HUDEP-2 (cell line): ENCODE results near the gene DPP10.

Experiments
- DNase-seq, 76 experiments: peaks; one replicate each; lab custom pipeline; 2025; ENCODE audit not compliant: unreplicated experiment in 76 of 76; lab: John Stamatoyannopoulos, UW

DPP10 gene

DNA sequence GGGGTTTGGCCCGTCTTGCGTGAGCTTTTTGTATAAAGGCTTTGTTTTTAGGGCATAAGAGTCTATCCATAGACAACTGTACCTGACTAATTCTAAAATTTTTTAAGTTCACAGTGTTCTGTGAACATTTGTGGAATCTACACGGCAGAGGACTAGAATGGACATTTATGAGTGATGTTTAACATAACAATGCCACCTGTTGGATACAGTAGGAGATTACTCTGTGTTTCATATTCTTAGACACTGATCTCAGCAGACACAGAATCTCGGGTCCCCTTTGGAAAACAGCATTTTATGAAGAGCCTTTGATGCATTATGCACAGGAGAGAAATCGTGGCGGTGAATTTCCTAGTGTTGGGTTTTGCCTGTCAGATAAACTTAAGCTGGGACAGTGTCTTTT, 752.2 kb downstream of the DPP10 start:
- DNase-seq, result no peak

DNA sequence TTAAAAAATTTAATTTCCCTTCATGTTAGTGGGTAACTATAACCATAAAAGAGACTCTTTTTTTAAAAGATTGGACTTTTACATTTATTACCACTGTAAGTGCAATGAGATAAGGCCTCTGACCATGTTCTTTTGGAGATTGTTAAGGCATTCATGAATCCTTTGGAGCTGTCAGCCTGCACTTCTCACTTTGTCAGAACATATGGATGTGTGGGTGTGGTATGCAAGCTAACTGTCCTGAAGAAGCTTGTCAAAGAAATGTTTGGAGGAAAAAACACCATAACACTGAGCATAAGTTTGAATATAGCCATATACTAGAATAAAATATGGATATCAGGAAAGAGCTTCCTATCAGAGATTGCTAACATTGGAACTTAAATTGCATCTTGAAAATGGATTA, 754.1 kb downstream of the DPP10 start:
- DNase-seq, result no peak

DNA sequence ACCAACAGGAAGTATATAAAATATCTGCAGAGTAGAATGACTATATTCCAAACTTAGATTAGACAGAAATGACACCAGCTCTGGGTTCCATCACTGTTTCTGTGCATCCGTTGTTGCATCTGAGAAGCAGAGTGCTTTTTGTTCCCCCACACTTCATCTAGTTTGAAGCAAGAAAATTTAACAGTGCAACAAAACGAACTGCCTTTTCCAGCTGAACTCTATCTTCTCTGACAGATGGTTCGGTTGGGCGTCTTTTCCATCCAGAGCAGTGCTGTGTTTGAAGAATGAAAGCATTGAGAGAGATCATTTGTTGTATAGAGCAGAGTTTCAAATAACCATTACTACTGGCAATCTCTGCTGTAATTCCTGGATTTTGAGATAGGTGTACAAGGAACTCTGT, 757.5 kb downstream of the DPP10 start:
- no peak for DNase-seq

DNA sequence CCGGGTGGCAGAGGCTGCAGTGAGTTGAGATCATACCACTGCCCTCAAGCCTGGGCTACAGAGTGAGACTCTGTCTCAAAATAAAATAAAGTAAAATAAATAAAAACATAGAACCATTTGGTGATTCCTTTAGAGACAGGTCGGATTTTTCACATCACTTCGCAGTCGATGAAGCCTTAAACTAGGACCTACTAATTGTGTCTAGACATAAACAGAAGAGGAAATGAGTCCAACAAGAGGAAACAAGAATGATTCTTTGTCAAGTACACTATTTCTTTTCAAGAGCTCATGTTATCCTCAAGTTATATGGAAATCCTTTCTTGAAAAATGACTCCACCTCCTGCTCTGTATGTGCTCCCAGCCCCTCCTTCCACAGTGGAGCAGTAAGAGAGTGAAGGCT, 758.9 kb downstream of the DPP10 start:
- DNase-seq, result no peak

DNA sequence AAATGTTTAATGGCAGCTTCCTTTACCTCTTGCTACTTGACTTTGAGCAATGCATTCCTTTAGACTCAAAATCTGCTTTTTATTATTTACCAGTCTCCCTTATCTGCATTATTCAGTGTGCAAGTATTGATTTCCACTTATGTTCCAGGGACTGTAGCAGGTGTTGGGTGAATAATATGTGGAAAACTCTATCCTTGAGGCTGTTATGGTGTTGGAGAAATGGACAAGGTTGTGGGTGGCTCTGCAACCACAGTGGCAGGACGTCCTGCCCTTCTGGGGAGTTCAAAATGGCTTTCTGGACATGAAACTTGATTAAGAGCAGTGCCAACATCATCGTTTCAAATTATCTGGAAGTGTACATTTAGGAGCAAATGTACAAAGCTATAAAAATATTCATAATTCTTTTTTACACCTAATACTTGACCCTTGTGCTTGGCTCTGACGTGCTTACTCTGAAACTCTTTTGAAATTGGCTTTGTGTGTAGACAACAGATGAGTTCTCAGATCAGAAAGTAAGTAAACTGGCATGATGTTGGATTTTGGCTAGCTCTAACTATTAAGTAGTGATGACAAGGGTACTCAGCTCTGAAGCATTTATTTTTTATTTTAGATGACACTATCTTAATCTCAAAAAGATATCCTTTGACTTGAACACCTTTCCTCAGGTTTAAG, 766.2 kb downstream of the DPP10 start:
- no peak for DNase-seq

DNA sequence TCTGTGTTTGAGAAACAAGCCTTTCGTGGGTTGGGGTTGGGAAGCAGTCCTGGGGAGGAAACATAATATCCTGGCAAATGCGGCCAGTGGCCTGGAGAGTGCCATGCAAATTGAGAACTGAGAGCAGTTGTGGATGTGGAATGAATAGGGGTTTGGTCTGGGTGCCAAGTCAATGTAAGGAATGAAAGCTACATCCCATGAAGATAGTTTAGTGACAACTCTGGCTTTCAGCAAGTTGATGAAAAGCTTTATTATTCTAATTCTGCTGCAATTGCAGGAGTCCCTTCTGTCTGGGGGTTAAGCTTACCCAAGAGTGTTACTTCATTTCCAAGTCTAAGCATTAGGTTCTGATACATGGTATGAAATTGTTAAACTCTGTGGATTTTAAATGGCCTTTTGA, 771.6 kb downstream of the DPP10 start:
- DNase-seq, result no peak

DNA sequence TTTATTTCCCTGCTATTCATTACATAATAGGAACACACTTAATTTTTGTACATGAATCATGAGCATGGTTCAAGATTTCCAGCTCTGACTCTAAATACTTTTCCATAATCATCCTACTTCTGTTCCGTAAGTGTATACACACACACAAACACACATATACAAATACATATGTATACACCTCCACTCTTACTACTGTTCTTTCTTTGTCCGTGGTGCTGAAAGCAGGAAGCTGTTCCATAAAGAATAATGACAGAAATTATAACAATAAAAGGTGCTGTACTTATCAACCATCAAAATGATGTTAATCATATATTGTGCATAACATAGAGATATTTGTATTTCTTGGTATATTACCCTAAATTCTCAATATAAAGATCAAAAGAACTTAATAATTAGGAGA, 776.9 kb downstream of the DPP10 start:
- DNase-seq, result no peak

DNA sequence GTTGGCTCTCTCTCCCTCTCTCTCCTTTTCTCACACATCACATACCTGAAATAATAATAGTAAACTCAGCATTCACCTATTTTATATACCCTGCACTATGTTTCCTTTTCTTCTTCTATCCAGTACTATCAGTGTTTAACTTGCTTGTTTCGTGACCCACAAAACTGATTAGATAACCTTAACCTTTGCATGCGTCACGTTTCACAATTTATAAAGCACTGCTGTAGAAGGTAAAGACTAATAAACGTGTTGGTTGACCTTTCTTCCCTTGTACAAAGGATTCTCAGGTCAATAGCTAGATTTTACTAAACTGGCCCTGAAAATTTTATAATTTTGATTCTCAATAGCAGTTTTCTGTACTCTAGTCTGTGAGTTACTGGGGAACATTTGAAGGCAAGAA, 791.7 kb downstream of the DPP10 start:
- no peak for DNase-seq

DNA sequence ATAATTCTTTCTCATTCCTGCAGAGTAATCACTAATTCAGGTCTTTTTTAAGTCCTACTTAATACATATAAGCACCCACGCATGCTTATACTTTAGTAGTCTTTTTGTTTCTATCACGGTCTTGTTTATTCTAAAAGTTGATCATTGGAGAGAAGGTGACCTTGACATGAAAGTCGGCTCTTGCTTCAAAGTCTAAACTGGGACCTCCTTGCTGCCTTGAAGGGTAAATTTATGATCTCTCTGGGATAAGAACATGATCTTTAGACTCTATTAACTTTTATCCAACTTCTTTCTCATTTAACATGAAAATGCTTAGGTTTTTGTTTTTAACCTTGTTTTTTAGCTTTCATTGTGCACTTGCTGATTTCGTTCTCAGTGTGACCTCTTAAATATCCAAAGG, 792.3 kb downstream of the DPP10 start:
- no peak for DNase-seq

DNA sequence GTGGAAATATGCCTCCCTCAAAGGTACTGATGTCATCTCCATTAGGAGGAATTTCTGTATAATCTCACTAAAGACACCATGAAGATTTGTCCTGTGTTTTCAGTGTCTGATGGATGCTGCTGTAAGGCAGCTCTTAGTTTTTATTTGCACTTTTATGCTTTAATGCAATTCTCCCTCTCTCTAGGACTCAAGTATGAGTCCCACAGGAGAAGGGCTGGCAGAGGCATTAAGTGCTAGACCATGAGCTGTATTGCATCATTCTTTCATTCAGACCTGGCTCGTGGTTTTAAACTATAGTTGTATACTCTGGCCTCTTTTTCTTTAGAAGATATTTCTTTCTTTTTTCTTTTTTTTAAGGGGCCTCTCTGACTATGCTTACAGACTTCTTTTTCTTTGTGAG, 805.6 kb downstream of the DPP10 start:
- no peak for DNase-seq

DNA sequence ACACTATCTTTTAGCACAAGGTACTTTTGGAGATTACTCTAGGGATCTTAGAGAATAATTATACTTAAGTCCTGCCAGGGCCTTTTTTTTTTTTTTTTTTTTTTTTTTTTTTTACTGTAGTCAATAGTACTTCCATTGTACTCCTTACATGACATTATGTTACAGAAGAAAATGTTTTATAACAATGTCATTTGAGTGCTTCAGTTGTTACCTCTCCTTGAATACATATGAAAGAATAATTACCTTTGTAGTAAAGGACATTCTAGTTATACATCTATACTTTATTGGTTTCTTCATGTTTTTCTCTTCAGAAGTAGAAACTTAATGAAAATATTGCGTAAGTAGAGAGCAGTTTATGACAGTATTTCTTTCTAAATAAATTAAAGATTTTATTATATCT, 834.9 kb downstream of the DPP10 start:
- DNase-seq, result no peak

DNA sequence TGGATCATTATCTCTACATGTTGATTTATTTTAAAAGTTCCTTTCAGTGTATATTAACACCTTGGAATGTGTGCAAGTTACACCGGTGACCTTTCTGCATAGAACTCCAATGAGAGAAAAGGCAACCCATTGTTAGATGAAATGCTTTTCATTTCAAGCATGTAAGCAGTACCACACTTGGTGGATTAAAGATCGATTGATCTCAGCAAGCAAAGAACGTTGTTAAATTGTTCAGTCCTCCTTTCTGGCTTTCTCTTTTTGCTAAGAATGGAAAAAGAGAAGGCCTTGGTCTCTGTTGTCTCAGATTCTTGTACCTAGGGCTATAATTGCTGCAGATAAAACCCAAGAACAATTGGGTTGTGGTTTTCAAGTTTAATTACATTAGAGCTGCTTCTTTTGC, 843.0 kb downstream of the DPP10 start:
- DNase-seq, result no peak

DNA sequence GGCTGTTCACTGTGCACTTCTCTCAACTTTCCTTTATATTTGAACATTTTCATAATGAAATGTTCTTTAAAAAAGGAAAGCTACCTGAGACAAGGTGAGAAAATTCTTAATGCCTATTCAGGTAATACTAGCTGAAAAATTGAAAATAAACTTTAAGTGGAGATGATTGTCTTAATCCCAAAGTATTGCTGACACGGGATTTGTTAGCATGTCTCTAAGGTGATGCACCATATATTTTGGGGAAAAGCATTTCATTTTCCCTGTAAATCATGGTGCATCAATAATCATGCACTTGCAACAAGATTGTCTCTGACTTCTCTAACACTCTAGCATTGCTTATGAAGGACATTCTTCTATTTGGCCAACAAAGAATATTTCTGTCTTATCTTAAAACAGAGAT, 848.0 kb downstream of the DPP10 start:
- no peak for DNase-seq

DNA sequence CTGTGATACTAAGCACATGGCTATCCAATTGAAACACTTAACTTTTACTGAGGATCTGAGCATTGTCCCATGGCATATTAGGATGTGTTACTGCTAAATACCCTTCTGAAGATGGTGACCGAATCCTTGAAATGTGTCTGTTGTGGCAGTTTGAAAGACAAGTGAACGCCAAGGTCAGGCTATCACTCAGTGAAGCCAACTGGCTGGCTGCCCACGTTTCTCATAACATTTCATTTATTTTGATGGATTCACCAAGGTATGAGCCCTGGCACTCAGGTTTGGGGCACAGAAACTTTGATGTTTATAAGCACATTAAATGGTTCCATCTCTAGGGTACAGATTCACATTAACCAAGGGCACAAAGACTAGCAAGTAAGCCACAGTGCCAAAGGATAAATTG, 850.3 kb downstream of the DPP10 start:
- DNase-seq, result no peak

DNA sequence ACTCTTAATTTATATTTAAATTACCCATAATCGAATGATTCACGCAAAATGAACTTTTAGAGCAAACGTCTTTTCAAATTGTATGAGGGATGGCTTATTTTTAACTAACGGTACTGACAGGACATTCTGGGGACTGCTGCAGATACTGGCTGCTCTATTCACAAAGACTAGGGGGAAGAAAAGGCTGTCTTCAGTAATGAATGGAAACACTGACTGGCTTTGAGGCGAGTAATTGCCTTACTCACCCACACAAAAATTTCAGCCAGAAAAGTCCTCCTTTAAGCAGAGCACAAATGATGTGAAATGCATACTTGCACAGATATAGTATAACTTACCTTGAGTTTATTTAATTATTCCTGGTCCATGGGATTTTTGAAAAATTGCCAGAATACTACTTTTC, 852.6 kb downstream of the DPP10 start:
- DNase-seq, result no peak

DNA sequence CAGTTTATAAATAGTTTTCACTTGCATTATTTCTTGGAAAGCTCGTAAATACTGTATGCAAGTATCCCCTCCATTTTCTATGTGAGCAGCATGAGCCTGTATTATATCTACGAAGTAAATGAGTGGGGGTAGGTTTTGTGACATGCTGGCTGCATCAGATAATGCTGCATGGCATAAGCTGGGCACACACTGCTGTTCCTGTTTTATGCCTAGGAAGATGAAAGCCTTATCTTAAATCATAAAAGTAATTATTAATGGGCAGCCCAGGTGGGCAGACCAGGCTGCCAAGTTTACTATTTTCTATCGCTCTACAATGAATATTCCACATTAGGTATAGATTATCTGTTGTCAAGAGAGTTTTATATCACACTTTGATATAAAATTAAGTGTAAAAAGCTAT, 854.6 kb downstream of the DPP10 start:
- DNase-seq, result no peak

DNA sequence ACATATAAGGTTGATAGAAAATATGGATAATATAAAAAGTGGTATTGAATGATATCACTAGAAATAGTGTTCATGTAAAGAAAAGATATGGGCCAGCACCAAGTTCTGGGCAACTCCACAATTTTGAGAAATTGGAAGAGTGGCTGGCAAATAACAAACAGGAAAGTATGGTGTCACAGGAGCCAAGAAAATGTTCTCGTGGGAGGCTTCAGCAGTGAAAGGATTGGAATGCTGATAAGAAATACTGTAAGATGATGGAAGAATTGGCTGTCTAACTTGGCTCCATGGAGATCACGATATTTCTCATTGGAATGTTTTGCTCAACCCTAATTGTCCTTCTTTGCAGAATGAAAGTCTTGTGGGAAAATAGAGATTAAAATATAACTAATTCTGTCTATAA, 856.8 kb downstream of the DPP10 start:
- DNase-seq, result no peak

DNA sequence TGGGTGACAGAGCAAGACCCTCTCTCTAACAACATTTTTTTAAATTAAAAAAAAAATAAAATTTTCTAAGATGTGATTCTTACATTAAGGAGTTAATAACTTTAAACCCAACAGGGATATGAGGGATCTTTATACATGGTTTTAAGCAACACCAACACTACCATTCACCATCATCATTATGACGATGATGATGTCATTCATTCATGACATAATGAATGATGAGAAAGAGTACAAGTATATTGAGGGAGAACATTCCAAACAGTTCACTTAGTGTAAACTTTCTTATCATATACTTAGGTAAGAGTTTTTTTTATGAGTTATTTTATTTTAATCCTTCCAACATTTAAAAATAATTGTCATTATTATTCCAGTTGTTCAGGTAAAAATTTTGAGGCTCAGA, 863.3 kb downstream of the DPP10 start:
- no peak for DNase-seq

DNA sequence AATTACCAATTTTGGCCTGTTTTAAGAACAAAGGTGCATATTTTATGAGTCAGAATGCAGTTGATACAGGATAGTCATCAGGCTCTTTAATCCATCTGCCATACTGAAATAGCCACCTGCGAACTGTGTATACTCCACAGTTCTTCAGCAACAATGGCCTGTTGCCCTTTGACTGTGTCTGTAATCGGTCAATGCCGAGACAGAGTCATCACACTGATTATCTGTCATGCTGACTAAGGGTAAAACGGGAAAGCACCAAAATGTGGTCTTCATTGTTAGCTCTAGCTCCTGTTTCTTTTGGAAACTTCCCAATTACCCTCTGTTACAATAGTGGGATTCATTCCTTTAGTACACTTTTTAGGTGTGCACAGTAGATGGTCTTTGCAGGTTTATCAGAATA, 871.7 kb downstream of the DPP10 start:
- no peak for DNase-seq

DNA sequence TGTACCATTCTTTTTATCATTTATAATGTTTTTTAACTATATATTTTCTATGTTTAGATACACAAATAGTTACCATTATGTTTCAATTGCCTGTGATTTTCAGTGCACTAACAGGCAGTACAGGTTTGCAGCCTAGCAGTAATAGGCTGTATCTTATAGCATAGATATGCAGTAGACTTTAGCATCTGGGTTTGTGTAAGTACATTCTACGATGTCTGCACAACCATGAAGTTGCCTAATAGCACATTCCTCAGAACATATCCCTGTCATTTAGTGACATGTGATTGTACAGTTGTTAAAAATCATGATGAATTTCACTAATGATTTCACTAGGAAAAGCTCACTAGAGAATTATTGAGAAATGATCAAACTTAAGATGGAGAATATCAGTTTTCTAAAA, 884.6 kb downstream of the DPP10 start:
- DNase-seq, result no peak

DNA sequence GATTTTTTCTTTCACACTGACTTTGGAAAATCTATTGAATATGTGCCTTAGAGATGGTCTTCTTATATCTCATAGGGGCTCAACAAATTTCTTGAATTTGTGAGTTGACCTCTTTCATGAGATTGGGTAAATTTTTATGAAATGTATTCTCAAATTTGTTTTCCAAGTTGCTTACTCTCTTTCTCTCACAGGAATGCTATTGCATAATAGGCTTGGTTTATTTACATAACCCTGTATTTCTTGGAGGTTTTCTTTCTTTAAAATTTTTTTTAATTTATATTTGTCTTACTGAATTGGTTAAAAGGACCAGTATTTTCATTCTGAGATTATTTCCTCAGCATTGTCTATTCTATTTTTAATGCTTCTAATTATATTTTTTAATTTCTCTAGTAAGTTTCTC, 917.1 kb downstream of the DPP10 start:
- no peak for DNase-seq

DNA sequence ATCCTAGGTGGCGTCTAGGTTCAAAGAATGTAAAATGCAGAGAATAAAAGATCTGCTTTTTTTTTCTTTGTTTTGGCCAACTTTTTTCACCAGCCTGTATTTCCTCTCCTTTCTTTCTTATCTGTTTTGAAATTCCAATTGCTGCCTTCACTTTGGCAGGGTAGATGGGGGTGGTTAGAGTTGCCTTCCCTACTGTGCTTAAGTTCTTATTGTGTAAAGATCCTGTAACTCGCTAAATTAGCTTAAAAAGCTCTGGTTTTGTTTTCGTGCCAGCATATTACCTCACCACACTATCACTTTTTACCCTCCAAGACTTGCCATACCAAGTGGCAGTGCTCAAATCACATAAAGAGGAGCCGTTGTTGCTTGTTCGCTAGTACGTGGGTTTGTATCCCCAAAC, 921.7 kb downstream of the DPP10 start:
- DNase-seq, result no peak

DNA sequence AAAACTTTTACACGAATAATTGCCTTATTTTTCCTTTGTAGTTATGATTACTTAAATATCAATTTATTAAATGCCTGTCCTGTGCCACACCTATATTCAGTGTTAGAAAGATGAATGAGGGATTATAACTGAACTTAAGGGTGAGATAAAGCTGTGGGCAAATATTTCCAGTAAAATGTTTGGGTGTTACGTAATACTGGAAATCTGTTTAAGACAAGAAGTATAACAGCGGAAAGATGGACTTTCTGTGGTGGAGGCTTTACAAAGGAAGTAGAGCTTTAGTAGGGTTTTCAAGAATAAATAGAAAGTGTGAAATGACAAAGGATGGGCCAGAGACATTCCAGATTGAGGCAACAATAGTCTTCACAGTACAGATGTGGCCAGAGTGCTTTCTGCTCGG, 927.0 kb downstream of the DPP10 start:
- DNase-seq, result no peak
